ENCODE data around the gene TTN.

DNA sequence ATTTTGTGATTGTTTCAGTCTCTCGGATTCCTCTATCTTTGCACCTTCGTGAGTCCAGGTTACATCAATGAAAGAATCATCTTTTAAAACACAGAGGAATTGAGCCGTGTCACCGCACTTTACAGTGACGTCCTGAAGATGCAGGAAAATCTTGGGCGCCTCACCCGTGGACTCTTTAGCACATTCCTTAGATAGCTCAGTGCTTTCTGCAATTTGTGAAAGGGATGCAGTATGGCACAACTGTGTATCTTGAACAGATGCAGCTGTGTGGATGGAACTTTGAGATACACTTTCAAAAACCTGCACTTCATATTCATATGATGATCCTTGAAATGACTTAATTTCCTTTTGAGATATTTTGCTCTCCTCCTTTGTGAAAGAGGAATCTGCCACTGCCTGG lies 50.9 kb downstream of the TTN start:
- TF ChIP-seq, protein P1, sequence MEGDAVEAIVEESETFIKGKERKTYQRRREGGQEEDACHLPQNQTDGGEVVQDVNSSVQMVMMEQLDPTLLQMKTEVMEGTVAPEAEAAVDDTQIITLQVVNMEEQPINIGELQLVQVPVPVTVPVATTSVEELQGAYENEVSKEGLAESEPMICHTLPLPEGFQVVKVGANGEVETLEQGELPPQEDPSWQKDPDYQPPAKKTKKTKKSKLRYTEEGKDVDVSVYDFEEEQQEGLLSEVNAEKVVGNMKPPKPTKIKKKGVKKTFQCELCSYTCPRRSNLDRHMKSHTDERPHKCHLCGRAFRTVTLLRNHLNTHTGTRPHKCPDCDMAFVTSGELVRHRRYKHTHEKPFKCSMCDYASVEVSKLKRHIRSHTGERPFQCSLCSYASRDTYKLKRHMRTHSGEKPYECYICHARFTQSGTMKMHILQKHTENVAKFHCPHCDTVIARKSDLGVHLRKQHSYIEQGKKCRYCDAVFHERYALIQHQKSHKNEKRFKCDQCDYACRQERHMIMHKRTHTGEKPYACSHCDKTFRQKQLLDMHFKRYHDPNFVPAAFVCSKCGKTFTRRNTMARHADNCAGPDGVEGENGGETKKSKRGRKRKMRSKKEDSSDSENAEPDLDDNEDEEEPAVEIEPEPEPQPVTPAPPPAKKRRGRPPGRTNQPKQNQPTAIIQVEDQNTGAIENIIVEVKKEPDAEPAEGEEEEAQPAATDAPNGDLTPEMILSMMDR (IDR thresholded peaks at IDR 0.05) = no peak
- no peak for TF ChIP-seq POLR2AphosphoS5 (IDR thresholded peaks at IDR 0.05; ENCODE audit: insufficient read depth in 1 of 2, low read depth in 1 of 2)

Data from vagina (tissue), 2 donors.